Skeletal muscle cell (primary cell): ENCODE measurements around the gene NECTIN3.

Experiments used
- DNase-seq: peaks from one replicate; pipeline ENCODE4 v3.0.0-alpha.2; 2010; ENCODE audit warnings: low read depth
- H3K4me3 ChIP-seq: 2 replicates; pipeline ENCODE4 v1.5.1; 2011; ENCODE audit warnings: low read depth, mild to moderate bottlenecking, control low read depth, low read length, moderate library complexity

Gene NECTIN3, protein sequence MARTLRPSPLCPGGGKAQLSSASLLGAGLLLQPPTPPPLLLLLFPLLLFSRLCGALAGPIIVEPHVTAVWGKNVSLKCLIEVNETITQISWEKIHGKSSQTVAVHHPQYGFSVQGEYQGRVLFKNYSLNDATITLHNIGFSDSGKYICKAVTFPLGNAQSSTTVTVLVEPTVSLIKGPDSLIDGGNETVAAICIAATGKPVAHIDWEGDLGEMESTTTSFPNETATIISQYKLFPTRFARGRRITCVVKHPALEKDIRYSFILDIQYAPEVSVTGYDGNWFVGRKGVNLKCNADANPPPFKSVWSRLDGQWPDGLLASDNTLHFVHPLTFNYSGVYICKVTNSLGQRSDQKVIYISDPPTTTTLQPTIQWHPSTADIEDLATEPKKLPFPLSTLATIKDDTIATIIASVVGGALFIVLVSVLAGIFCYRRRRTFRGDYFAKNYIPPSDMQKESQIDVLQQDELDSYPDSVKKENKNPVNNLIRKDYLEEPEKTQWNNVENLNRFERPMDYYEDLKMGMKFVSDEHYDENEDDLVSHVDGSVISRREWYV

DNA sequence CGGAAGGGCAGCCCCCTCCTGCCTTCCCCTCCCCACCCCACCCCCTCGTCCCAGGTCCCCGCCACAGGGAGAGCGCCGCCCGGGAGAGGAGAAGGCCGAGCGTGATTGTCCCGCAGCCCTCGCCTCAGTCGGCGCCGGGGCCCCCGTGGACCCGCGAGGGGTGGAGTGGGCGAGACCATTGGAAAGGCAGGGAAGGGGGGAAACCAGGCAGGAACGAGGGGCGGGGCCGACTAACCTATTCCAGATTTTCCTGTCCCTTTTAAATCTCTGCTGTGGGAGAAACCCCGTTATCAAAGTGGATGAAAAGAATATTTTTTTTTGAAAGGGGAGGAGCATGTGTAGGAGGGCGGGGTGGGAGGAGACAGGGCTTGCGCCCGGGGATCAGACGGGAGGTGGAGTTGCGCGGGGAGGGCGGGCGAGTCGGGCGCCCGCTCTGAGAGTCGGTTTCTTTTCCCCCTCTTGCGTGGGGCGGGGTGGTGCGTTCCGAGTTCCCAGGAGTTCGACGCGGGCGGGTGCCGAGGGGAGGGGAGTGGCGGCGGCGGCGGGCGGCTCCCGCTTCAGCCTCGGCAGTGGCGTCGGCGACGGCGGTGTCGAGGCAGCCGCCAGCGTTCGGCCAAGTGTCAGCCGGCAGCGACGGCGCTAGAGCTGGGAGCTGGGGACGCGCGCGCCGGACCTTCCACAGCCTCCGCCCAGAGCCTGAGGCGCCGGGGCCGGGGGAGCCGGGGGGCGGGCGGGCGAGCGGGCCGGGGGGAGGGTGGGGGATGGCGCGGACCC is at the start of gene NECTIN3:
Gene NECTIN3 (plus strand): TSS at position 560 of the 774 bp plus-strand sequence. CDS start 202 bp downstream, at position 762.
- peak within 1 kb of the TSS; percentile 89 for H3K4me3 ChIP-seq
- DNase-seq = peak; percentile 97

DNA sequence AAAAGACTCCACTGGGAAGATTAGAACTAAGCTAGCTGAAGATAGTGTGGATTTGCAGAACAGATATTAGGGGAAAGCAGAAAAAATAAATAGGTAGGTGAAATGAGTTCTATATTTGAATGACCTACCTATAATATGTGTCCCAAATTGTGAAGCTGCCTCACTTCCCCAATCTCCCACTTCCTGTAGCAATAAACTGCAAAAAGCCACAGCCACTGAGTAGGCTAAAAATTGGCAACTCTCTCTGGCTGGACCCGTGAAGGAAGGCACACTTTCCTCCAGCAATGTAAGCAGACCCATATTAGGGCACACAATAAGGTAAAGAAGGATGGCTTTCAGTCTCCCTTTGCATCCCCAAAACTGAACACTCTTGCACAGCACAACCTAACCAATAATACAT is 43.7 kb upstream of the NECTIN3 start:
- DNase-seq = no peak
- no peak overlapping the region for H3K4me3 ChIP-seq

DNA sequence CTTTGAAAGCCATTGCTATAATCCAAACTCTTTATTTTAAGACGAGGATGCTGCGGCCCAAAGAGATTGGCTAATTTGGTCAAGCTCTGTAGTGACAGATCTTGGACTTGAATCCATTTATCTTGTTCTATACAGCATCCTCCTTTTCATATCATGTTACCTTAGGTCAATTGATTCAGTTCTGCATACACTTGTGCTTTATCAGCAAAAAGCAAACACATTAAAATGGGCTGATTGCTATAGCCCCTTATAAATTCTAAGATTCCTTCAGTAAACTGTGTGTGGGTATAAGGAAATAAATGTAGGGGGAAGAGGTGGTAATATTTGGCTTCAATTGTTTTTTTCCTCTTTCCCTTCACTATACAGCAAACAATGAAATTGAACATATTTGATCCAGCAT is 40.1 kb upstream of the NECTIN3 start:
- no peak for DNase-seq
- no peak overlapping the region for H3K4me3 ChIP-seq

DNA sequence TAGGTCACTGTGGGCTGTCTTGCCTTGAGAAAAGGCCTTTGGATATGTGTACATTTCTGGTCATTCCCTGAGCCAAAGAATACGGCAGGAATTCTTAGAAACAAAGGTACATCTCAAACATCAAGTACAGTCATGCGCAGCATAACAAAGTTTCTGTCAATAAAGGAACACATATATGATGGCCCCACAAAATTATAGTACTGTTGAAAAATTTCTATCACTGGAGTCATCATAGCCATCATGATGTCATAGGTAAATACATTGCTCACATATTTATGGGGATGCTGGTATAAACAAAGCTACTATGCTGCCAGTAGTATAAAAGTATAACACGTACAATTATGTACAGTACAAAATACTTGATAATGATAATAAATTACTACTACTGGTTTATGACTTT is 38.9 kb upstream of the NECTIN3 start:
- no peak for DNase-seq
- H3K4me3 ChIP-seq = no peak overlapping the region

DNA sequence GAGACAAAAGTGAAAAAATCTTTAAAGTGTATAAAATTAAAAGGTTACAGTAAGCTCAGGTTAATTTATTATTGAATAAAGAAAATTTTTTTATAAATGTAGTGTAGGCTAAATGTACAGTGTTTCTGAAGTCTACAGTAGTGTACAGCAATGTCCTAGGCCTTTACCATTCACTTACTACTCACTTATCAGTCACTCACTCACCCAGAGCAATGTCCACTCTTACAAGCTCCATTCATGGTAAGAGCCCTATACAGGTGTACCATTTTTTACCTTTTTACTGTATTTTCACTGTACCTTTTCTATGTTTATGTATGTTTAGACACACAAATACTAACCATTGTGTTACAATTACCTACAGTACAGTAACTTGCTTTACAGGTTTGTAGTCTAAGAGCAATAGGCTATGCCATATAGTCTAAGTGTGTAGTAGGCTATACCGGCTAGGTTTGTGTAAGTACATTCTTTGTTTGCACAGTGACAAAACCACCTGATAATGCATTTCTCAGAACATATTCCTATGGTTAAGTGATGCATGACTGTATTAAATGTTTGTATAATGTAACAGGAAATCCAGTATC is 38.1 kb upstream of the NECTIN3 start:
- no peak overlapping the region for H3K4me3 ChIP-seq
- DNase-seq = no peak

DNA sequence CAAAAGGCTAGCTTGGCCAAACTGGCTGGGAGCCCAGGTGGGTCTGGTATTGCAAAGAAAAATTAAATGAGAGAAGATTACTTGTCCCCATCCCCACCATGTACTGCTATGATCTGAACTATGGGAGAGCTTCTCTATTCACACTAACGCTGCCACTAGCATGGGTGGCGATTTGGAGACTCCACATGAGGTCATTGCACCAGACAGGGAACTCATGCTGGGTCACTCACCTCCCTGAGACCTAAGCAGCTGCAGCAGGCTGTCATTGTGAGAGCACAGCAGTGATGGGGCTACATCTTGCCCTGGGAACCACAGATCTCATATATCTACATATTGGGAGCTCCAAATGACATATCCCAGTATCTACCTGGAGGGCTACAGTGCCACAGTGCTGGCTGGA is 36.3 kb upstream of the NECTIN3 start:
- DNase-seq = no peak
- H3K4me3 ChIP-seq = no peak overlapping the region

DNA sequence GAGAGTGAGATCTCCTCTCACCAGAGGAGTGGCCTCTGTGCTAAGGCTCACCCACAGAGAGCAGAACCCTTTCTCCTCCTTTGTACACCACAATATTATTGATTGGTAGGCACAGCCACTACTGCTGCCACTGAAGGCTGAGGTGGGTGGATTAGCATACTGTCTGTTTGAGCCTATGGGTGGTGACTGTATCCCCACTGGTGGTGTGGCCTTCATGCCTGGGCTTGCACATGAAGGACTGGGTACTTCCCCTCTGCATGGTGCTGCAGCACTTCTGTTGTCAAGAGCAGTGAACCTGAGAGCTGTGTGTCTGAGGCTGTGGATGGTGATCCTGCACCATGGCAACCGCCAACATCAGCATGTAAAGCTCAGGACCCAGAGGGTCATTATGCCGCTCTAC is 35.7 kb upstream of the NECTIN3 start:
- no peak for DNase-seq
- no peak overlapping the region for H3K4me3 ChIP-seq

DNA sequence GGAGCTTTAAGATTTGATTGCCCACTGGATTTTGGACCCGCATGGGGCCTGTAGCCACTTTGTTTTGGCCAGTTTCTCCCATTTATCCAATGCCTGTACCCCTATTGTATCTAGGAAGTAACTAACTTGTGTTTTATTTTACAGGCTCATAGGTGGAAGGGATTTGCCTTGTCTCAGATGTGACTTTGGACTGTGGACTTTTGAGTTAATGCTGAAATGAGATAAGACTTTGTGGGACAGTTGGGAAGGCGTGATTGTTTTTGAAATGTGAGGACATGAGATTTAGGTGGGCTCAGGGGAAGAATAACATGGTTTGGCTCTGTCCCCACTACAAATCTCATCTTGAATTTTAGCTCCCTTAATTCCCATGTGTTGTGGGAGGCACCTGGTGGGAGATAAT is 30.7 kb upstream of the NECTIN3 start:
- H3K4me3 ChIP-seq = no peak overlapping the region
- DNase-seq = no peak

DNA sequence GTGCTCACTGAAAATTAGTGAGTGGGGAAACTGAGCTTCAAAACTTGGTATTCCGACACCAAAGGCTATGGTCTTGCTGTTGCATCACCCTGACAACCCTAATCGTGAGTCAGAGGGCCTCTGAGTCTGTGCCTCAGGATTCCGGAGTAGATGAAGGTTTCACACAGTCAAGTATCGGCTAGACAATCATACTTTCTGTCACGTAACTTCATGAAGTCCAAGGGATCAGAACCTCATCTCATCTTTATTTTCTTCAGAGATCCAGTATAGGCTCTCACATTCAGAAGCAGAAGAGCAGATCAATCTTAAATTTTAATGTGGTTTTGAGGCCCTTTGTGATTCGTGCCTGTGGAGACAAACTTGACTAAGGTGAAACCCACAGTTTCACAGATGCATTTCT is 26.1 kb upstream of the NECTIN3 start:
- no peak overlapping the region for H3K4me3 ChIP-seq
- no peak for DNase-seq

DNA sequence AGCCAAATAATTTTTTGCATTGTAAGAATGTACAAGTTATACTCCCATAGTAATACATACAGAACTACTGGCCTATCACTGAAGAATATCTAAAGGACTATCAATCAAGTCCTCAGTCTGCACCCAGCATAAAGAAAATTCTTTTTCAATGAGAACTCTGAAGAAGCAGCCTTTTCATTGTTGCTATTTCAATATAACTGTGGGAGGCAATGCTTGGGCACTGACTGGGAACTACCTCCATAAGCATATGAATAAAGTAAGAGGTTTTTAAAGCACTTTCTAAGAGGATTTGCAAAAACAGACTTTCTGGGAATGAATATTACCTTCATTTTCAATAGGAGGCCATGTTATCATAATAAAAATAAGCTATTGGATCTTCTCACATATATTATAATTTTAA is 24.6 kb upstream of the NECTIN3 start:
- no peak overlapping the region for H3K4me3 ChIP-seq
- no peak for DNase-seq

DNA sequence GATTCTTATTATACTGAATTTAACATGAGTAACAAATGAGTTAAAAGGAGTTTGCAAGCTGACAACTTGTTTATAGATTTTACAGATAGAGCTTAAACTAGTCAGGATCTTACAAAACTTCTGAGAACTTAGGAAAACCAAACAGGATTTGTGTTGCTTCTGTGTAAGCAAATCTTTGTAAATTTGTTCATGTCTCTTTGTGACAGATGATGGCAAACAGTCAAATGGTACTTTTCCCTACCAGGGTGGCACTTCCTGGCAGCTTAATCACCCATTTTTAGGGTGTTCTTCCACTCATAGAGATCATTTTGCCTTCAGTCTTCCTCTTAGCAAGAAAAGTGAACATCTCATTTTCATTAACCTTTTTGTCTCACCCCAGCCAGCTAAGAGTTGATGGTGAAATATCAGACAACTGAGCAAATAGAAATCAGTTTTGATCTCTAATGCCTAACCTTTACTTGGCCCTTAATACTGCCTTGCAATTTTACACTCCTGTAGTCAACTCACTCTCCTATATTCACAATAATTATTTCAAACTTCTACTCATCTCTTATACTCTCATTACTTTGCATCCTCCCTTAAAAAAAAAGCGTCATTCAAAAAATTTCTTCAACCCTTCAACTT is 23.7 kb upstream of the NECTIN3 start:
- DNase-seq = no peak
- H3K4me3 ChIP-seq = no peak overlapping the region

DNA sequence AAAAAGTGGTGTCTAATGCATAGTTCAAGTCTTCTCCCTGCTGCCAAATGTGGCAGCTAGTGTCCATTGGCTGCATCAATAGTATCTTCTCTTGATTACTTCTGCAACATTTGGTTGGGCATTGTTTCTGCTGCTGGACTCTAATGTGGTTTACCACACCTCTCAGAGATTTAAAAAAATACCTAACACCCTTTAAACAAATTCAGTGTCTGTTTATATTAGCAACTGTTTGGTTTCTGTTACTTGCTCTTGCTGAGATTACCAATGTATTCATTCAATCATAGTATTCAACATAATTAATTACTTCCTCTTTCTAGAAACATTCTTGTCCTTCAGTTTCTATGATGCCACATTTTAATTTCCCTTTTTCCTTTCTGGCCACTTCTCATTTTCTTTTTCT is 20.3 kb upstream of the NECTIN3 start:
- no peak overlapping the region for H3K4me3 ChIP-seq
- no peak for DNase-seq

DNA sequence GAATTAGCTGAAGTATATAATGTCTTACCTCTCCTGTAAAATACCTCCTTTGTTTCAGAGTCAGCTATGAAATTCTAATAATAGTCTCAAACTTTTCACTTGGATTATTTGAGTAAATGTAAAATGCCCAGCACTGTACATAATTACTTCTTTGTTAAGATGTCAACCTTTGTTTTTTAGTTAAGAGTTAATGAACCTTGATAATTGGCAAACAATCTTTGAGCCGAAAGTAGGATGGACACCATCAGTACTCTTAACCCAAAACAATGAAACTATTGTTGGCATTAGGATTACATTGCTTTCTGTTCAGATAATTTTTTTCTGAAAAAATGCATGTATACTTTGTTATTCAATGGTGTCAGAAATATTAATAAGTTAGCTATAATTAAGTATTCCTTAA is 3.0 kb upstream of the NECTIN3 start:
- no peak for DNase-seq
- no peak overlapping the region for H3K4me3 ChIP-seq

DNA sequence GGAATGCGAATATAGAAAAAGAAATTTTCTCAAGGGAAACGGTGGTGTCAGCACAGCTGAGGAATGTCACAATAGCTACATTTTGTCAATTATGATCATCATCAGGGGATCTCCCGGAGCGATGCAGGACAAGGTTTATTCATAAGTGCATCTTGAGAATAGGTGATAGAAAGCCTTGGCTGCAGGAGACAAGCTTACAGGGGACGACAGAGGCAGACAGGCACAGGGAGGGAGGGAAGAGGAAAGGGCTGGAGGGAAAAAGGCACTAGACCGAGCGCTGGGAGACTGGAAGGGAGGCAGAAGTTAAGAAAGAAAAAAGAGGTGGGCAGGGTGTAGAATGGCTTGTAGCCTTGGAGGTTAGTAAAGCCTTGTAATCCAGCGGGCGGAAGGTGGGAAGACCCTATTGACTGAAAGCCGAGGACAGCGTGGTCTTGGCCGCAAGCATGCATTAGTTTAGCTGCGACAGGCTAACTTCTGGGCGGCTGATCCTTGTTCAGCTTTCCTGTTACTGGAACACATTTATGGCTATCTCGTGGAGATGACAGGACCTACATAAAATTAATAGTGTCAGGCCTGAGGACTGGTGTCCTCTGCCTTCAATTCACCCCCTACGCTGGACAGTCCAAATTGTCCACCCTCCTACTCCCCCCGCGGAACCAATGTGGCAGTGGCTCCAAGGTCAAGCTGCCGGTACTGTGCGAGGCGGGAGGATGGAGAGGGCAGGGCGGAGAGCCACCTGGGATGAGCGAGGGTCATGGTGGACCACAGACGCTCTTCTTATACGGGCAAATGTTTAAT is 1.4 kb upstream of the NECTIN3 start:
- no peak for DNase-seq
- peak overlapping the region; percentile 89 for H3K4me3 ChIP-seq

DNA sequence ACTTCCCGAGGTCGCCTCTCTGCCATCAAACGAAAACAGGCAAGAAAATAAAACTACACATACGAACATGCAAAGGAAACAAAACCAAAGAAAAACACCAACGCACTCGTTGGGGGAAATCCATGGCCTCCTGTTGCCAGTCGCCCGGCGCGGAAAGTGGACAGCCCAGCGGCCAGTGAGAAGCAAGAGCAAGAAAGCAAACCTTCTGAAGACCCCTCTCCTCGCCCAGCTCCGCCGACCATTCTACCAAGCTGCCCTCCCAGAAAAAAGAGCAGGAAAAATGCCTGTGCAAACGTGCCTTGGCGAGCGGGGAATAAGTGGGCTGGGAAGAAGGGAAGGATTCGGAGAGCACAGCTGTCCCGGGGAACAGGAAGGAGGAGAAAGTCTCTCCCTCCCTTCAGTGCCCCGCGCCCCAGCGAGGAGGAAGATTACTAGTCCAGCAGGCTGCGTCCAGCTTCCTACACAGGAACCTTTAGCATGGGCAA is 802 bp upstream of the NECTIN3 start:
- peak overlapping the region; percentile 89 for H3K4me3 ChIP-seq
- DNase-seq = no peak

DNA sequence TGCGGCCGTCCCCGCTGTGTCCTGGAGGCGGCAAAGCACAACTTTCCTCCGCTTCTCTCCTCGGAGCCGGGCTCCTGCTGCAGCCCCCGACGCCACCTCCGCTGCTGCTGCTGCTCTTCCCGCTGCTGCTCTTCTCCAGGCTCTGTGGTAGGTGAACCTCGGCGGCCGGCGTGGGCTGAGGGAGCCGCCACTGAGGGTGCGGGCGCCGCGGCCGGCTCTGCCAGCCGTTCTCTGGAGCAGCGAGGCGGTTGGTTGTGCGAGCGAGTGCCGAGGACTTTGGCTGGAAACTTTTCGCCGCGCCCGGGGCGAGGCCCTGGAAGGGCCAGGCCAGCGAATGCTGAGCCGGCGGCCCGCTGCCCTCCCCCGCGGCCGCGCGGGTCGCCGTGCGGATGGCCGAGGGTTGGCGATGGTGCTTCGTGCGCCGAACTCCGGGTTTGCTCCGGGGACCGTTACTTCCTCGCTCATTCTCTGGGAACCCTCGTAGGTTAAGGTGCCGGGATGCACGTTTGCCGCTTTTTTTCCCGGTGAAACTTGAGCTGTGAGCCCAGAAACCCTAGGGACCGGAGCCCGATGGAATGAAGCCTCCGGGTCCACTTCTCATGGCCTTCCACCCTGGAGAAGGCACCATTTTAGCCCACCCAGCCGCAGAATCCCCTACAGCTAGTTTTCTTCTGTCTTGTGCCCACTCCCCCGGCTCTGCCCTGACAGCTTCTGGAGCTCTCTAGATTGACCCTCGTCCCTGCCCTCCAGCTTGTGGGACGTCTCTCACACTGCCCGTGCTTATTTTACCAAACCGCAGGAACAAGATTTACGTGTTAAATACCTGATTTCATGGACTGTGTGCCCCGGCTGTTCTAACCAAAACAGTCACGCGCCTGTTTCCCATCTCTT is 660 bp downstream of the NECTIN3 start:
- H3K4me3 ChIP-seq = peak overlapping the region; percentile 89
- no peak for DNase-seq

DNA sequence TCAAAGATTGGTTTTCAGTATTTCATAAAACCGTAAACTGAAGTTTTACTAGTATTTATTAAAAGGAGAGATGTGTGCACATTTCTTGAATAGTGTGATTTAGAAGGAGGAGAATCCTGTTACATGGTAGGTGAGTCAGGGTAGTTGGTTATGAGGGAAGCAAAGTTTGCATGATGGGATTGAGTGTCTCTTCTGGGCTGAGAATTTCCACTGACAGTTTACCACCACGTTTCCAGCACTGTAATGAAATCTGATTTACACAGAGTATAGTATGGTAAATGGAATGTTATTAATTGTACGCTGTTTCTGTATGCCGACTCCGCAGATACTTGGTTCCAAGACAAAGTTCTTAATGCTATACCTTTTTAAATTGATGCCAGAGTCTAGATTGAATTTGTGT is 1.6 kb downstream of the NECTIN3 start:
- DNase-seq = no peak
- peak overlapping the region; percentile 89 for H3K4me3 ChIP-seq

DNA sequence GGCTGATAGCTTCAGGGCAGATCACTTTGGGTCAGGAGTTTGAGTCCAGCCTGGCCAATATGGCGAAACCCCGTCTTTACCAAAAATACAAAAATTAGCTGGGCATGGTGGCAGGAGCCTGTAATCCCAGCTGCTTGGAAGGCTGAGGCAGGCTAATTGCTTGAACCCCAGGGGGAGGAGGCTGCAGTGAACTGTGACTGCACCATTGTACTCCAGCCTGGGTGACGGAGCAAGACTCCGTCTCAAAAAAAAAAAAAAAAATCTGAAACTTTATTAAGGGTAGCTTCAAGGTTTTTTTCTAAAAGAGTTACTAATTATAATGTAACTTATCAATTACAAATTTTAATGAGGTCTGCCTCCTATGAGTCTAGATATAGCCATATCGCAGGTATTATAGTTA is 5.1 kb downstream of the NECTIN3 start:
- no peak for DNase-seq
- H3K4me3 ChIP-seq = no peak overlapping the region
